ACC112 (cell line): ENCODE results near the gene CLDN25.
A peak's percentile ranks its signal among the peaks of the same experiment; 100 is the strongest.
"Not testable (repeated sequence)": the region's sequence is repeated elsewhere in the genome, so short reads cannot be mapped to it uniquely, and the experiment has no call there.

Experiments
- H2AFZ ChIP-seq: fragments of 200-600 bp; sonication (generic); one replicate; pipeline ENCODE4 v1.6.0; 2017; ENCODE audit warnings: antibody characterized with exemption, low read length; ENCODE audit not compliant: unreplicated experiment
- H3K27ac ChIP-seq: fragments of 200-600 bp; sonication (generic); 2 replicates; pipeline ENCODE4 v1.5.1; 2014; ENCODE audit warnings: low read depth, mild to moderate bottlenecking, antibody characterized with exemption, low read length, moderate library complexity
- H3K27me3 ChIP-seq: fragments of 200-600 bp; sonication (generic); 2 replicates; pipeline ENCODE4 v1.6.1; 2014; ENCODE audit warnings: mild to moderate bottlenecking, antibody characterized with exemption, low read length, moderate library complexity, mixed read lengths; ENCODE audit not compliant: insufficient read depth
- H3K36me3 ChIP-seq: fragments of 200-600 bp; sonication (generic); 2 replicates; pipeline ENCODE4 v1.6.1; 2016; ENCODE audit warnings: mild to moderate bottlenecking, antibody characterized with exemption, low read length, moderate library complexity, mixed read lengths; ENCODE audit not compliant: insufficient read depth
- H3K4me1 ChIP-seq: fragments of 200-600 bp; sonication (generic); one replicate; pipeline ENCODE4 v1.6.1; 2016; ENCODE audit warnings: low read length, mixed read lengths; ENCODE audit not compliant: insufficient read depth, unreplicated experiment, control insufficient read depth
- H3K4me3 ChIP-seq: fragments of 200-600 bp; sonication (generic); 2 replicates; pipeline ENCODE4 v1.5.1; 2014; ENCODE audit warnings: mild to moderate bottlenecking, low read depth, low read length
- H3K79me2 ChIP-seq: fragments of 200-600 bp; sonication (generic); one replicate; pipeline ENCODE4 v1.6.0; 2016; ENCODE audit warnings: low read length; ENCODE audit not compliant: control insufficient read depth, unreplicated experiment, insufficient read depth

The CLDN25 gene

GRCh38 chr11:113779496-113779895, at the start of gene CLDN25:
Gene CLDN25 (plus strand): TSS chr11:113779796. CDS start chr11:113779796, 0 bp downstream.
- Histone ChIP-seq H3K36me3 (no peaks in the 10 kb centered on the region), H3K27ac (no peak within 1 kb of the TSS), H3K4me3 (no peak within 1 kb of the TSS), H2AFZ (no peak within 1 kb of the TSS), H3K79me2 (no peaks in the 10 kb centered on the region), H3K27me3 (peaks cover 62% of the 10 kb centered on the region), H3K4me1 (peaks cover 5% of the 10 kb centered on the region)

GRCh38 chr11:113730887-113731726, 48.5 kb upstream of the CLDN25 start:
- H3K27ac ChIP-seq: no peak overlapping the region

GRCh38 chr11:113732092-113732491, 47.5 kb upstream of the CLDN25 start:
- Histone ChIP-seq H3K27ac (no peak overlapping the region), H2AFZ (no peak overlapping the region), H3K4me3 (no peak overlapping the region), H3K79me2 (no peaks in the 10 kb centered on the region), H3K27me3 (no peaks in the 10 kb centered on the region), H3K36me3 (peaks cover 14% of the 10 kb centered on the region), H3K4me1 (peaks cover 20% of the 10 kb centered on the region)

More at GRCh38 chr11:113730887-113731726, 48.5 kb upstream of the CLDN25 start:
- Histone ChIP-seq H3K4me3 (no peak overlapping the region), H2AFZ (no peak overlapping the region), H3K27me3 (no peaks in the 10 kb centered on the region), H3K79me2 (no peaks in the 10 kb centered on the region), H3K4me1 (peaks cover 20% of the 10 kb centered on the region), H3K36me3 (0 out of 2 replicates have a peak, but pooled peaks cover 4% of the 10 kb centered on the region)

- Histone ChIP-seq H3K27ac (no peak overlapping the region), H2AFZ (no peak overlapping the region), H3K4me3 (no peak overlapping the region), H3K4me1 (no peaks in the 10 kb centered on the region), H3K79me2 (no peaks in the 10 kb centered on the region), H3K36me3 (peaks cover 35% of the 10 kb centered on the region), H3K27me3 (no peaks in the 10 kb centered on the region)
Observed at GRCh38 chr11:113736323-113736722, 43.3 kb upstream of the CLDN25 start.

GRCh38 chr11:113752932-113753331, 26.7 kb upstream of the CLDN25 start:
- no peak overlapping the region for H3K27ac ChIP-seq
- H3K4me1 ChIP-seq: no peaks in the 10 kb centered on the region
- H2AFZ ChIP-seq: no peak overlapping the region
- H3K27me3 ChIP-seq: no peaks in the 10 kb centered on the region
- peaks cover 33% of the 10 kb centered on the region; the same call in 1 of the 2 replicates for H3K36me3 ChIP-seq
- no peaks in the 10 kb centered on the region for H3K79me2 ChIP-seq
- no peak overlapping the region for H3K4me3 ChIP-seq

- H3K4me3 ChIP-seq: no peak overlapping the region
- H3K27ac ChIP-seq: no peak overlapping the region
- no peak overlapping the region for H2AFZ ChIP-seq
- peaks cover 4% of the 10 kb centered on the region for H3K79me2 ChIP-seq
- no peaks in the 10 kb centered on the region for H3K4me1 ChIP-seq
- no peaks in the 10 kb centered on the region for H3K27me3 ChIP-seq
- peaks cover 32% of the 10 kb centered on the region for H3K36me3 ChIP-seq
Observed at GRCh38 chr11:113760241-113760640, 19.4 kb upstream of the CLDN25 start.

- H3K36me3 ChIP-seq: peaks cover 28% of the 10 kb centered on the region
- H3K4me3 ChIP-seq: not testable (repeated sequence)
Observed at GRCh38 chr11:113763040-113763439, 16.6 kb upstream of the CLDN25 start.

GRCh38 chr11:113764527-113765219, 14.9 kb upstream of the CLDN25 start:
- Histone ChIP-seq H3K79me2 (peaks cover 28% of the 10 kb centered on the region), H3K4me3 (no peak overlapping the region), H3K36me3 (peaks cover 21% of the 10 kb centered on the region), H2AFZ (no peak overlapping the region), H3K4me1 (no peaks in the 10 kb centered on the region), H3K27ac (no peak overlapping the region), H3K27me3 (no peaks in the 10 kb centered on the region)

More at GRCh38 chr11:113763040-113763439, 16.6 kb upstream of the CLDN25 start:
- not testable (repeated sequence) for H3K27me3 ChIP-seq, H3K27ac ChIP-seq, H3K4me1 ChIP-seq, H2AFZ ChIP-seq
- H3K79me2 ChIP-seq: peaks cover 22% of the 10 kb centered on the region

- H2AFZ ChIP-seq: no peak overlapping the region
- H3K36me3 ChIP-seq: peaks cover 7% of the 10 kb centered on the region; the same call in 1 of the 2 replicates
- peaks cover 20% of the 10 kb centered on the region for H3K27me3 ChIP-seq
- peak overlapping the region; percentile 83 for H3K4me3 ChIP-seq
- peaks cover 13% of the 10 kb centered on the region for H3K4me1 ChIP-seq
- no peak overlapping the region for H3K27ac ChIP-seq
- peaks cover 44% of the 10 kb centered on the region for H3K79me2 ChIP-seq
Observed at GRCh38 chr11:113771964-113772363, 7.6 kb upstream of the CLDN25 start.

GRCh38 chr11:113773092-113773415, 6.5 kb upstream of the CLDN25 start:
- Histone ChIP-seq H3K79me2 (peaks cover 35% of the 10 kb centered on the region), H3K27me3 (peaks cover 20% of the 10 kb centered on the region), H3K36me3 (peaks cover 2% of the 10 kb centered on the region; the same call in 1 of the 2 replicates), H3K4me1 (peaks cover 14% of the 10 kb centered on the region), H3K27ac (peak overlapping the region; percentile 33; the same call in 1 of the 2 replicates), H2AFZ (peak overlapping the region; percentile 82), H3K4me3 (peak overlapping the region; percentile 83)
